WTC11 (cell line): ENCODE measurements around the gene SLC5A2.

Source experiments
- FOXP1 ChIP-seq: sonication (generic); formaldehyde crosslinking; IDR thresholded peaks from 2 replicates; pipeline ENCODE4 v1.8.0; 2022; ENCODE audit warnings: missing genetic modification reagents, mild to moderate bottlenecking, moderate library complexity, borderline replicate concordance
- ZNF423 ChIP-seq: fragments of 250-450 bp; sonication (Bioruptor Pico); IDR thresholded peaks from 2 replicates; pipeline ENCODE4 v2.1.2; 2022; ENCODE audit warnings: mild to moderate bottlenecking, moderate library complexity
- TF ChIP-seq, protein P1 (sequence below): fragments of 200-600 bp; IDR thresholded peaks from 2 replicates; pipeline ENCODE4 v1.8.0; 2022; ENCODE audit warnings: antibody characterized with exemption
- TF ChIP-seq, protein P2 (sequence below): sonication (generic); formaldehyde crosslinking; IDR thresholded peaks from 2 replicates; pipeline ENCODE4 v1.8.1; 2022; ENCODE audit warnings: mild to moderate bottlenecking, missing genetic modification reagents, moderate library complexity, borderline replicate concordance

DNA sequence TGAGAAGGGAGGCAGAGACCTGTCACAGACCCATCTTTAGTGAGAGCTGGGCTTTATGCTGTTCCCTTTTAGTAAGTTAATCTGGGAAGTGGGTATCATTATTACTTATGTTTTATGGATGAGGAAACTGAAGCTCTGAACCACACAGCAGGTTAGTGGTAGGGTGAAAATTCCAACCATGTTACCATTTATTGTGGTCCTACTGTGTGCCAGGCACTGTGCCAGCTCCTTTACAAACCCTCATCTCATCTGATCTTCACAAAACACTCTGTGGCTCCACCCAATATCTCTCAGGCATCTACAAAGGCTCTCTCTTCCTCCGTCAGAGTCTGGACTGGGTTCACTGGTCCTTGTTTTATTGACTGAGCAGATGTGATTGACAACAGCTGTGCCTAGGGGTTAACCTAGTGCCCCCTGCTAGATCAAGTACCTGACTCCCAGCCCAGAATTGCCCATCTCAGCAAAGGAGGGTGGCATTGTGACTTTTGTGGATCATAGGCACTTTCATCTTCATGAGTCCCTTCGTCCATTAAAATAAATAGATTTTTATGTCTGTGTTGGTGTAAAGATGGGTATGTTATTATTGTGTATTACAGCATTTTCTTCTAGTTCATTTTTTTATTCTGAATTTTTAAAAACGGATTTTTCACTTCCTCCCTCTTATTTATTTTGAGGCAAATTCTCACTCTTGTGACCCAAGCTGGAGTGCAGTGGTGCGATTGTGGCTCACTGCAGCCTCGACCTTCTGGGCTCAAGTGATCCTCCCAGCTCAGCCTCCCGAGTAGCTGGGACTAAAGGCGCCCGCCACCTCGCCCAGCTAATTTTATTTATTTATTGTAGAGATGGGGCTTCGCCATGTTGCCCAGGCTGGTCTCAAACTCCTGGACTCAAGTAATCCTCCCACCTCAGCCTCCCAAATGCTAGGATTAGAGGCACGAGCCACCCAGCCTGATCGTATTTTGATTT is 7.9 kb upstream of the SLC5A2 start:
- TF ChIP-seq, protein P1, sequence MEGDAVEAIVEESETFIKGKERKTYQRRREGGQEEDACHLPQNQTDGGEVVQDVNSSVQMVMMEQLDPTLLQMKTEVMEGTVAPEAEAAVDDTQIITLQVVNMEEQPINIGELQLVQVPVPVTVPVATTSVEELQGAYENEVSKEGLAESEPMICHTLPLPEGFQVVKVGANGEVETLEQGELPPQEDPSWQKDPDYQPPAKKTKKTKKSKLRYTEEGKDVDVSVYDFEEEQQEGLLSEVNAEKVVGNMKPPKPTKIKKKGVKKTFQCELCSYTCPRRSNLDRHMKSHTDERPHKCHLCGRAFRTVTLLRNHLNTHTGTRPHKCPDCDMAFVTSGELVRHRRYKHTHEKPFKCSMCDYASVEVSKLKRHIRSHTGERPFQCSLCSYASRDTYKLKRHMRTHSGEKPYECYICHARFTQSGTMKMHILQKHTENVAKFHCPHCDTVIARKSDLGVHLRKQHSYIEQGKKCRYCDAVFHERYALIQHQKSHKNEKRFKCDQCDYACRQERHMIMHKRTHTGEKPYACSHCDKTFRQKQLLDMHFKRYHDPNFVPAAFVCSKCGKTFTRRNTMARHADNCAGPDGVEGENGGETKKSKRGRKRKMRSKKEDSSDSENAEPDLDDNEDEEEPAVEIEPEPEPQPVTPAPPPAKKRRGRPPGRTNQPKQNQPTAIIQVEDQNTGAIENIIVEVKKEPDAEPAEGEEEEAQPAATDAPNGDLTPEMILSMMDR, result no peak
- TF ChIP-seq ZNF423 (CRISPR knock-in tag), result no peak
- no peak for TF ChIP-seq FOXP1 (CRISPR knock-in tag)
- TF ChIP-seq, protein P2, sequence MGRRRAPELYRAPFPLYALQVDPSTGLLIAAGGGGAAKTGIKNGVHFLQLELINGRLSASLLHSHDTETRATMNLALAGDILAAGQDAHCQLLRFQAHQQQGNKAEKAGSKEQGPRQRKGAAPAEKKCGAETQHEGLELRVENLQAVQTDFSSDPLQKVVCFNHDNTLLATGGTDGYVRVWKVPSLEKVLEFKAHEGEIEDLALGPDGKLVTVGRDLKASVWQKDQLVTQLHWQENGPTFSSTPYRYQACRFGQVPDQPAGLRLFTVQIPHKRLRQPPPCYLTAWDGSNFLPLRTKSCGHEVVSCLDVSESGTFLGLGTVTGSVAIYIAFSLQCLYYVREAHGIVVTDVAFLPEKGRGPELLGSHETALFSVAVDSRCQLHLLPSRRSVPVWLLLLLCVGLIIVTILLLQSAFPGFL (CRISPR knock-in tag), result no peak
